GM12878 (cell line): ENCODE measurements around the gene NGRN. TPM values are rescaled to one million over a fixed set of nuclear protein-coding genes. Genes with fewer than 3 reads are reported as not detected.

ENCODE experiments used
- BACH1 ChIP-seq: fragments of 450-650 bp; IDR thresholded peaks from 2 replicates; pipeline ENCODE4 v1.6.1; 2017; ENCODE audit warnings: mild to moderate bottlenecking, borderline replicate concordance
- CBFB ChIP-seq: IDR thresholded peaks from 2 replicates; pipeline ENCODE4 v1.6.1; 2016; ENCODE audit warnings: antibody characterized with exemption, low read depth
- CEBPB ChIP-seq, 2 experiments: fragments of 150-350 bp in 1 of 2; IDR thresholded peaks; 2 replicates each; pipeline ENCODE4 v1.6.1; 2012 to 2014; ENCODE audit warnings: low read depth in 2 of 2, low read length in 2 of 2, borderline replicate concordance in 1 of 2, inconsistent platforms in 1 of 2
- EP300 ChIP-seq, 2 experiments: fragments of 150-350 bp in 1 of 2; IDR thresholded peaks; 2 replicates each; pipeline ENCODE4 v1.6.1; 2011 to 2012; ENCODE audit warnings: low read depth in 2 of 2, low read length in 2 of 2, borderline replicate concordance in 1 of 2, improper control_type of control experiment in 1 of 2, inconsistent platforms in 1 of 2; ENCODE audit not compliant: control insufficient read depth in 1 of 2
- HDAC6 ChIP-seq: fragments of 200-600 bp; sonication (generic); IDR thresholded peaks from one replicate; pipeline ENCODE4 v1.8.0; 2017; ENCODE audit warnings: antibody characterized with exemption; ENCODE audit not compliant: unreplicated experiment
- IKZF1 ChIP-seq: fragments of 450-650 bp; conservative IDR thresholded peaks from 2 replicates; pipeline ENCODE4 v1.6.1; 2017; ENCODE audit warnings: antibody characterized with exemption, mild to moderate bottlenecking
- MEF2A ChIP-seq: IDR thresholded peaks from 2 replicates; pipeline ENCODE4 v1.6.1; 2011; ENCODE audit warnings: low read depth, mild to moderate bottlenecking, low read length, moderate library complexity; ENCODE audit not compliant: insufficient read depth
- MTA2 ChIP-seq: fragments of 450-650 bp; IDR thresholded peaks from 2 replicates; pipeline ENCODE4 v1.6.1; 2016; ENCODE audit warnings: low read depth, mild to moderate bottlenecking, moderate library complexity
- MYC ChIP-seq: IDR thresholded peaks from 2 replicates; pipeline ENCODE4 v1.6.1; 2011; ENCODE audit warnings: mild to moderate bottlenecking, low read length, moderate library complexity, inconsistent platforms; ENCODE audit not compliant: insufficient read depth, insufficient replicate concordance, insufficient read length, severe bottlenecking
- NR2C1 ChIP-seq: fragments of 450-650 bp; IDR thresholded peaks from 2 replicates; pipeline ENCODE4 v1.6.1; 2017; ENCODE audit warnings: antibody characterized with exemption, mild to moderate bottlenecking, moderate library complexity
- RBBP5 ChIP-seq: fragments of 200-600 bp; sonication (generic); conservative IDR thresholded peaks from 2 replicates; pipeline ENCODE4 v1.6.1; 2016
- RUNX3 ChIP-seq: IDR thresholded peaks from 2 replicates; pipeline ENCODE4 v1.6.1; 2012; ENCODE audit warnings: low read length, inconsistent platforms
- SPI1 ChIP-seq: IDR thresholded peaks from 2 replicates; pipeline ENCODE4 v1.6.1; 2011; ENCODE audit warnings: low read depth, mild to moderate bottlenecking, low read length, moderate library complexity, borderline replicate concordance; ENCODE audit not compliant: insufficient read depth
- YBX1 ChIP-seq: fragments of 450-650 bp; IDR thresholded peaks from 2 replicates; pipeline ENCODE4 v1.6.1; 2016; ENCODE audit warnings: antibody characterized with exemption
- ZNF207 ChIP-seq: fragments of 450-650 bp; IDR thresholded peaks from 2 replicates; pipeline ENCODE4 v1.6.1; 2014; ENCODE audit warnings: antibody characterized with exemption, mild to moderate bottlenecking, borderline replicate concordance
- ZNF217 ChIP-seq: fragments of 450-650 bp; IDR thresholded peaks from 2 replicates; pipeline ENCODE4 v1.6.1; 2017; ENCODE audit warnings: antibody characterized with exemption, mild to moderate bottlenecking
- polyA plus RNA-seq, 11 experiments: library from polyadenylated mRNA; depleted of rRNA in 4 of 11; unstranded in 6 of 11; stranded (reverse) in 5 of 11; fragments of >200 nt; fragmentation: Nextera tagmentation in 4 of 11; fragmentation: Illumina TruSeq in 1 of 11; extraction: Ambion mirVana in 4 of 11; extraction: Trizol in 1 of 11; gene quantifications; 1 replicate in 1 of 11; 2 replicates in 10 of 11; pipeline versions ENCODE4 v1.2.1 to v1.2.3, GENCODE V29; 2011 to 2016; ENCODE audit warnings: inconsistent platforms in 2 of 11, missing spikeins in 2 of 11, low read depth in 1 of 11
- total RNA-seq, 4 experiments: library from RNA; depleted of rRNA in 3 of 4; stranded (reverse); fragments of >200 nt in 3 of 4; fragmentation: Illumina TruSeq in 1 of 4; extraction: Trizol in 1 of 4; gene quantifications; 2 replicates each; pipeline versions ENCODE4 v1.2.1 to v1.2.3, GENCODE V29; 2013 to 2021
- TF ChIP-seq, protein P1 (sequence below): IDR thresholded peaks from 2 replicates; pipeline ENCODE4 v1.6.1; 2012; ENCODE audit warnings: low read length, inconsistent platforms
- TF ChIP-seq, protein P2 (sequence below): fragments of 150-350 bp; IDR thresholded peaks from 2 replicates; pipeline ENCODE4 v1.6.1; 2014; ENCODE audit warnings: mild to moderate bottlenecking, low read depth, low read length
- TF ChIP-seq, protein P3 (sequence below): IDR thresholded peaks from 2 replicates; pipeline ENCODE4 v1.6.1; 2011; ENCODE audit warnings: borderline replicate concordance, low read depth, mild to moderate bottlenecking, moderate library complexity, mixed read lengths, low read length; ENCODE audit not compliant: insufficient read depth; ENCODE audit errors: extremely low read length
- TF ChIP-seq, protein P4 (sequence below): fragments of 450-650 bp; IDR thresholded peaks from 2 replicates; pipeline ENCODE4 v1.6.1; 2017; ENCODE audit warnings: borderline replicate concordance
- TF ChIP-seq, protein P5 (sequence below): IDR thresholded peaks from 2 replicates; pipeline ENCODE4 v1.6.1; 2011; ENCODE audit warnings: mild to moderate bottlenecking, low read depth, low read length, moderate library complexity; ENCODE audit not compliant: insufficient replicate concordance
- TF ChIP-seq, protein P6 (sequence below): fragments of 450-650 bp; IDR thresholded peaks from 2 replicates; pipeline ENCODE4 v1.6.1; 2017; ENCODE audit warnings: low read depth, mild to moderate bottlenecking, moderate library complexity

Gene NGRN
- total and polyA plus RNA-seq, 10 of the 15 experiments (the other 5 are each of a cell fraction or from before 2014, with no cell fraction given), result 5.8 to 31.3 (median 23.2) TPM

DNA sequence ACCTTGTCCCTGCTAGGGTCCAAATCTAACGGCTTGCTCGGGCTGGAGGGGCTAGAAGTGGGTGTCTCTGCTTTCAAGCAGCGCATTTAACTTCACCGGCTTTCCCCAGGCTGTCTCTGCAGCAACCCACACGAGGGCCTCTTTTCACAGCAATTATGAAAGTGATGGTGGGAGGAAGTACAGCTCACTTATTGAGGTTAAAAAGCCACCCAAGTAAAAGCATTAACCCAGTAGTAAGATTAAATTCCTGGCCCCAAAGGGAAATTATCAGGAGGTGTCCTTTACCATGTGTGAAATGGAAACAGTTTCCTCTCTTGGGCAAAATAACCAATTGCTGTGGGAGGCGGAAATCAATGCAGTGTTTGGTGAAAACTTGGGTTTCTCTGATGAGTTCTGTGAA is 41.1 kb downstream of the NGRN start (continued):
- TF ChIP-seq, protein P1, sequence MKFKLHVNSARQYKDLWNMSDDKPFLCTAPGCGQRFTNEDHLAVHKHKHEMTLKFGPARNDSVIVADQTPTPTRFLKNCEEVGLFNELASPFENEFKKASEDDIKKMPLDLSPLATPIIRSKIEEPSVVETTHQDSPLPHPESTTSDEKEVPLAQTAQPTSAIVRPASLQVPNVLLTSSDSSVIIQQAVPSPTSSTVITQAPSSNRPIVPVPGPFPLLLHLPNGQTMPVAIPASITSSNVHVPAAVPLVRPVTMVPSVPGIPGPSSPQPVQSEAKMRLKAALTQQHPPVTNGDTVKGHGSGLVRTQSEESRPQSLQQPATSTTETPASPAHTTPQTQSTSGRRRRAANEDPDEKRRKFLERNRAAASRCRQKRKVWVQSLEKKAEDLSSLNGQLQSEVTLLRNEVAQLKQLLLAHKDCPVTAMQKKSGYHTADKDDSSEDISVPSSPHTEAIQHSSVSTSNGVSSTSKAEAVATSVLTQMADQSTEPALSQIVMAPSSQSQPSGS, result no peak
- TF ChIP-seq BACH1 (no peak), YBX1 (no peak), MEF2A (0 out of 2 replicates have a peak, but pooled peaks have one; percentile 14), ZNF217 (no peak), NR2C1 (no peak), ZNF207 (no peak), CBFB (0 out of 2 replicates have a peak, but pooled peaks have one; percentile 62), IKZF1 (peak; percentile 58), RUNX3 (peak; percentile 81), SPI1 (peak; percentile 61; the same call in 1 of the 2 replicates), HDAC6 (no peak), MYC (no peak), RBBP5 (no peak), CEBPB (IDR thresholded peaks at IDR 0.05; ENCODE audit: borderline replicate concordance in 1 of 2, low read depth in 2 of 2, low read length in 2 of 2) (no peak), MTA2 (peak; percentile 50; the same call in 1 of the 2 replicates), EP300 (IDR thresholded peaks at IDR 0.05; ENCODE audit: borderline replicate concordance in 1 of 2, control insufficient read depth in 1 of 2, low read depth in 2 of 2, low read length in 2 of 2) (no peak)
- TF ChIP-seq, protein P2, sequence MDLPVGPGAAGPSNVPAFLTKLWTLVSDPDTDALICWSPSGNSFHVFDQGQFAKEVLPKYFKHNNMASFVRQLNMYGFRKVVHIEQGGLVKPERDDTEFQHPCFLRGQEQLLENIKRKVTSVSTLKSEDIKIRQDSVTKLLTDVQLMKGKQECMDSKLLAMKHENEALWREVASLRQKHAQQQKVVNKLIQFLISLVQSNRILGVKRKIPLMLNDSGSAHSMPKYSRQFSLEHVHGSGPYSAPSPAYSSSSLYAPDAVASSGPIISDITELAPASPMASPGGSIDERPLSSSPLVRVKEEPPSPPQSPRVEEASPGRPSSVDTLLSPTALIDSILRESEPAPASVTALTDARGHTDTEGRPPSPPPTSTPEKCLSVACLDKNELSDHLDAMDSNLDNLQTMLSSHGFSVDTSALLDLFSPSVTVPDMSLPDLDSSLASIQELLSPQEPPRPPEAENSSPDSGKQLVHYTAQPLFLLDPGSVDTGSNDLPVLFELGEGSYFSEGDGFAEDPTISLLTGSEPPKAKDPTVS, result no peak
- TF ChIP-seq, protein P3, sequence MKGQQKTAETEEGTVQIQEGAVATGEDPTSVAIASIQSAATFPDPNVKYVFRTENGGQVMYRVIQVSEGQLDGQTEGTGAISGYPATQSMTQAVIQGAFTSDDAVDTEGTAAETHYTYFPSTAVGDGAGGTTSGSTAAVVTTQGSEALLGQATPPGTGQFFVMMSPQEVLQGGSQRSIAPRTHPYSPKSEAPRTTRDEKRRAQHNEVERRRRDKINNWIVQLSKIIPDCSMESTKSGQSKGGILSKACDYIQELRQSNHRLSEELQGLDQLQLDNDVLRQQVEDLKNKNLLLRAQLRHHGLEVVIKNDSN, result no peak
- TF ChIP-seq, protein P4, sequence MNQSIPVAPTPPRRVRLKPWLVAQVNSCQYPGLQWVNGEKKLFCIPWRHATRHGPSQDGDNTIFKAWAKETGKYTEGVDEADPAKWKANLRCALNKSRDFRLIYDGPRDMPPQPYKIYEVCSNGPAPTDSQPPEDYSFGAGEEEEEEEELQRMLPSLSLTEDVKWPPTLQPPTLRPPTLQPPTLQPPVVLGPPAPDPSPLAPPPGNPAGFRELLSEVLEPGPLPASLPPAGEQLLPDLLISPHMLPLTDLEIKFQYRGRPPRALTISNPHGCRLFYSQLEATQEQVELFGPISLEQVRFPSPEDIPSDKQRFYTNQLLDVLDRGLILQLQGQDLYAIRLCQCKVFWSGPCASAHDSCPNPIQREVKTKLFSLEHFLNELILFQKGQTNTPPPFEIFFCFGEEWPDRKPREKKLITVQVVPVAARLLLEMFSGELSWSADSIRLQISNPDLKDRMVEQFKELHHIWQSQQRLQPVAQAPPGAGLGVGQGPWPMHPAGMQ, result no peak
- TF ChIP-seq, protein P5, sequence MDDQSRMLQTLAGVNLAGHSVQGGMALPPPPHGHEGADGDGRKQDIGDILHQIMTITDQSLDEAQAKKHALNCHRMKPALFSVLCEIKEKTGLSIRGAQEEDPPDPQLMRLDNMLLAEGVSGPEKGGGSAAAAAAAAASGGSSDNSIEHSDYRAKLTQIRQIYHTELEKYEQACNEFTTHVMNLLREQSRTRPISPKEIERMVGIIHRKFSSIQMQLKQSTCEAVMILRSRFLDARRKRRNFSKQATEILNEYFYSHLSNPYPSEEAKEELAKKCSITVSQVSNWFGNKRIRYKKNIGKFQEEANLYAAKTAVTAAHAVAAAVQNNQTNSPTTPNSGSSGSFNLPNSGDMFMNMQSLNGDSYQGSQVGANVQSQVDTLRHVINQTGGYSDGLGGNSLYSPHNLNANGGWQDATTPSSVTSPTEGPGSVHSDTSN, result no peak
- TF ChIP-seq, protein P6, sequence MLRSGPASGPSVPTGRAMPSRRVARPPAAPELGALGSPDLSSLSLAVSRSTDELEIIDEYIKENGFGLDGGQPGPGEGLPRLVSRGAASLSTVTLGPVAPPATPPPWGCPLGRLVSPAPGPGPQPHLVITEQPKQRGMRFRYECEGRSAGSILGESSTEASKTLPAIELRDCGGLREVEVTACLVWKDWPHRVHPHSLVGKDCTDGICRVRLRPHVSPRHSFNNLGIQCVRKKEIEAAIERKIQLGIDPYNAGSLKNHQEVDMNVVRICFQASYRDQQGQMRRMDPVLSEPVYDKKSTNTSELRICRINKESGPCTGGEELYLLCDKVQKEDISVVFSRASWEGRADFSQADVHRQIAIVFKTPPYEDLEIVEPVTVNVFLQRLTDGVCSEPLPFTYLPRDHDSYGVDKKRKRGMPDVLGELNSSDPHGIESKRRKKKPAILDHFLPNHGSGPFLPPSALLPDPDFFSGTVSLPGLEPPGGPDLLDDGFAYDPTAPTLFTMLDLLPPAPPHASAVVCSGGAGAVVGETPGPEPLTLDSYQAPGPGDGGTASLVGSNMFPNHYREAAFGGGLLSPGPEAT, result peak; percentile 48; the same call in 1 of the 2 replicates
